Heart left ventricle (tissue), 13 donors: Measurements from ENCODE around the gene ASXL1.

ENCODE experiments used
- CTCF ChIP-seq, 12 donors: fragments of 200-600 bp; sonication (generic) in 4 of 12; IDR thresholded peaks; one replicate each; pipeline versions ENCODE4 v1.5.0 to v1.8.0; 2018 to 2022; ENCODE audit warnings: antibody characterized with exemption in 12 of 12, mild to moderate bottlenecking in 5 of 12
- POLR2A ChIP-seq, 2 donors: fragments of 450-650 bp; IDR thresholded peaks; one replicate each; pipeline ENCODE4 v1.6.1; 2017; ENCODE audit warnings: antibody characterized with exemption in 2 of 2, mild to moderate bottlenecking in 2 of 2, moderate library complexity in 2 of 2
- donor health status: ischemic (EF 13 %, LVEDD 7.1; RV severe dilation, severe dysfunction).
- donor health status: DM: no; HTN: yes; CAD: no.
- donor health status: DM: no; HTN: no; CAD: no.
- donor health status: ischemic (EF 25% LVEDD 6.9; RV normal size, moderate dysfunction).
- donor health status: ischemic (EF 25% LVEDD 5.7; RV mildly dilated, moderate dysfunction).
- donor health status: ischemic (EF 35%, LVEDD 5.7; RV mildly dilated, moderate dysfunction).
- donor health status: nonischemic (EF 11% LVEDD 7.7; RV severe dilation, severe dysfunction).
- donor health status: DM: yes; HTN: yes; CAD: no.
- donor health status: PGD.
- donor health status: ischemic (EF 29% LVEDD 5.4; RV normal size, mild dysfunction).
- donor health status: nonischemic (EF 23%, LVEDD 6.1; RV moderate dilation, normal function).

- TF ChIP-seq CTCF (IDR thresholded peaks at IDR 0.05): no peak
- TF ChIP-seq POLR2A (IDR thresholded peaks at IDR 0.05): no peak
Observed at GRCh38 chr20:32391003-32391402, 32.9 kb downstream of the ASXL1 start.
